ENCODE measurements around the gene SOX6. TPM values are rescaled to one million over a fixed set of nuclear protein-coding genes. Genes with fewer than 3 reads are reported as not detected.

SOX6 gene
- total RNA-seq, 1 experiment from 2014 or later, result 5.1 TPM

DNA sequence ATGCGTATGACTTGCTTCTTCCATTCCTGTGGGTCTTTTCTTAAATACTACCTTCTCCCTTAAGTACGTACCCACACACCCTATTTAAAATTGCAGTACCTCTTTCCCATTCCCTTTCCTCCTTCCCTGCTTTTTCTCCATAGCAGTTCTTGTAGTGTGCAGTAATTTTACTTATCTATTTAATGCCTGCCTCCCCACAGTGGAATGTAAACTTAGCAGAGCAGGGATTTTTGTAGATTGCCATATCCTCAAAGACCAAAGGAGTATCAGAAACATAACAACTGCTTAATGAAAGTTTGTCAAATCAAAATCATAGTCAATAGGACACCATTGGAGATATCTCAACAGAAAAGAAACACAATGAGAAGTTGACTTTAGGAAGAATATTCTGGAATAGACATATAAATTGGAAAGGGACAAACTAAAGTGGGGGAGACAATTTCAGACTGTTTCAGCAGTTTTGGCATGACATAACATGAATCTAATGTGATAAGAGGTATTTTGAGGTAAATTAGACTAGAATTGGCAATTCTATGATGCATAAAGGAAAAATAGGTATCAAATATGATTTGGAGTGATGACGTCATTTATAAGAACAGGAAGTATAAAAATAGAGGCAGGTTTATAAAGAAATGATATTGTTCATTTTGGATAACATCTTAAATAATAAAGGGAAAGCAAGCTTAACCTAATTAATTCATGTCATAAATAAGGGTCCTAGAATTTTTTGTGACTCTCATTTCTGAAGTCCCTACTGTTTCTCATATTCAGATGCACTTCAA lies 188.4 kb downstream of the SOX6 start:
- CTCF ChIA-PET, result interaction anchor here (0.6 kb wide), 1 partner anchor 287 kb away, joined by 4 read pairs; no protein-coding TSS in a partner anchor
- no peaks in the 10 kb centered on the region for H3F3A ChIP-seq (ENCODE audit: insufficient read depth, low read depth)
- BruUV-seq (replicated peaks), result no TSS peak
- H3K36me3 ChIP-seq (ENCODE audit: low read depth), result no peaks in the 10 kb centered on the region
- TF ChIP-seq, protein P1, sequence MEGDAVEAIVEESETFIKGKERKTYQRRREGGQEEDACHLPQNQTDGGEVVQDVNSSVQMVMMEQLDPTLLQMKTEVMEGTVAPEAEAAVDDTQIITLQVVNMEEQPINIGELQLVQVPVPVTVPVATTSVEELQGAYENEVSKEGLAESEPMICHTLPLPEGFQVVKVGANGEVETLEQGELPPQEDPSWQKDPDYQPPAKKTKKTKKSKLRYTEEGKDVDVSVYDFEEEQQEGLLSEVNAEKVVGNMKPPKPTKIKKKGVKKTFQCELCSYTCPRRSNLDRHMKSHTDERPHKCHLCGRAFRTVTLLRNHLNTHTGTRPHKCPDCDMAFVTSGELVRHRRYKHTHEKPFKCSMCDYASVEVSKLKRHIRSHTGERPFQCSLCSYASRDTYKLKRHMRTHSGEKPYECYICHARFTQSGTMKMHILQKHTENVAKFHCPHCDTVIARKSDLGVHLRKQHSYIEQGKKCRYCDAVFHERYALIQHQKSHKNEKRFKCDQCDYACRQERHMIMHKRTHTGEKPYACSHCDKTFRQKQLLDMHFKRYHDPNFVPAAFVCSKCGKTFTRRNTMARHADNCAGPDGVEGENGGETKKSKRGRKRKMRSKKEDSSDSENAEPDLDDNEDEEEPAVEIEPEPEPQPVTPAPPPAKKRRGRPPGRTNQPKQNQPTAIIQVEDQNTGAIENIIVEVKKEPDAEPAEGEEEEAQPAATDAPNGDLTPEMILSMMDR (conservative IDR thresholded peaks at IDR 0.05), result no peak
- TF ChIP-seq EZH2 (IDR thresholded peaks at IDR 0.05; ENCODE audit: low read depth), result no peak
- H3K4me3 ChIP-seq, result no peak overlapping the region
- H3K4me2 ChIP-seq, result no peak overlapping the region
- H4K20me1 ChIP-seq (ENCODE audit: insufficient read depth), result no peaks in the 10 kb centered on the region
- H2AFZ ChIP-seq, result no peak overlapping the region
- H3K9me2 ChIP-seq (ENCODE audit: insufficient read depth), result no peaks in the 10 kb centered on the region
- intact Hi-C loops (cut with micrococcal nuclease; ENCODE audit: unreplicated experiment), result no loop called here
- DNase-seq, result no peak
- H3K27ac ChIP-seq, result no peak overlapping the region
- H3K9me3 ChIP-seq (ENCODE audit: insufficient read depth, low read depth), result no peaks in the 10 kb centered on the region
- no peaks in the 10 kb centered on the region for H3K79me2 ChIP-seq (ENCODE audit: low read depth)
- POLR2A ChIA-PET (ENCODE audit: unreplicated experiment), result no interaction called here
- H3K4me1 ChIP-seq (replicated peaks; ENCODE audit: insufficient read depth), result no peaks in the 10 kb centered on the region
- H3K27me3 ChIP-seq (ENCODE audit: insufficient read depth, low read depth), result no peaks in the 10 kb centered on the region

- Histone ChIP-seq H3K4me2 (no peak overlapping the region), H3K79me2 (ENCODE audit: low read depth) (no peaks in the 10 kb centered on the region), H3K27me3 (ENCODE audit: insufficient read depth, low read depth) (no peaks in the 10 kb centered on the region), H4K20me1 (ENCODE audit: insufficient read depth) (no peaks in the 10 kb centered on the region), H3K36me3 (ENCODE audit: low read depth) (no peaks in the 10 kb centered on the region), H3K9me2 (ENCODE audit: insufficient read depth) (no peaks in the 10 kb centered on the region), H2AFZ (no peak overlapping the region), H3K9me3 (ENCODE audit: insufficient read depth, low read depth) (no peaks in the 10 kb centered on the region), H3K4me1 (replicated peaks; ENCODE audit: insufficient read depth) (no peaks in the 10 kb centered on the region), H3K27ac (no peak overlapping the region), H3K4me3 (no peak overlapping the region), H3F3A (ENCODE audit: insufficient read depth, low read depth) (no peaks in the 10 kb centered on the region)
- POLR2A ChIA-PET (ENCODE audit: unreplicated experiment), result no interaction called here
- DNase-seq, result no peak
- intact Hi-C loops (cut with micrococcal nuclease; ENCODE audit: unreplicated experiment), result no loop called here
- TF ChIP-seq, protein P1 (conservative IDR thresholded peaks at IDR 0.05), result no peak
- no peak for TF ChIP-seq EZH2 (IDR thresholded peaks at IDR 0.05; ENCODE audit: low read depth)
- no TSS peak for BruUV-seq (replicated peaks)
- CTCF ChIA-PET, result no interaction called here
Observed at GRCh38 chr11:16166571-16166970, 189.8 kb downstream of the SOX6 start.

DNA sequence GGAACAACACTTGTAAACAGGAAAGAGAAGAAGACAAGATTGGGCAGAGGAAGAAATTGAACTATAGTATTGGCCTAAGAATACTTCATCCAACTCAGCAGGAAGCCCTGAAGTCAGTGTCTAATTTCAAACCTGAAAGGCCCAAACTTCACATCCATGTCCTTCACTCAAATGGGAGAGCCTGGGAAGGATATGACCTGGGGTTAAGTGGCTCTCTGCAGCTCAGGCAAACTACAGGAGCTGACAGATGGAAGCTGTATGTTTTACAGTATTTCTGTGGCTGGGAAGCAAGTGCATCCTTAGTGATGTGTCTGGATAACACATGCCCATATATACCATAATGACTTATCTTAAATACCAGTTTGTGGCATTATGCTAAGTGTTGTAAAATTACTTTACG lies 196.2 kb downstream of the SOX6 start:
- Histone ChIP-seq H3F3A (ENCODE audit: insufficient read depth, low read depth) (peaks cover 5% of the 10 kb centered on the region; the same call in 1 of the 2 replicates), H3K9me2 (ENCODE audit: insufficient read depth) (no peaks in the 10 kb centered on the region), H3K9me3 (ENCODE audit: insufficient read depth, low read depth) (no peaks in the 10 kb centered on the region), H3K4me1 (replicated peaks; ENCODE audit: insufficient read depth) (peaks cover 6% of the 10 kb centered on the region), H3K4me2 (no peak overlapping the region), H3K27ac (no peak overlapping the region), H3K36me3 (ENCODE audit: low read depth) (no peaks in the 10 kb centered on the region), H4K20me1 (ENCODE audit: insufficient read depth) (no peaks in the 10 kb centered on the region), H3K4me3 (no peak overlapping the region), H2AFZ (no peak overlapping the region), H3K27me3 (ENCODE audit: insufficient read depth, low read depth) (no peaks in the 10 kb centered on the region), H3K79me2 (ENCODE audit: low read depth) (no peaks in the 10 kb centered on the region)
- TF ChIP-seq, protein P1 (conservative IDR thresholded peaks at IDR 0.05), result no peak
- no peak for TF ChIP-seq EZH2 (IDR thresholded peaks at IDR 0.05; ENCODE audit: low read depth)
- intact Hi-C loops (cut with micrococcal nuclease; ENCODE audit: unreplicated experiment), result no loop called here
- no TSS peak for BruUV-seq (replicated peaks)
- DNase-seq, result no peak
- ChIA-PET CTCF (no interaction called here), POLR2A (ENCODE audit: unreplicated experiment) (no interaction called here)
